ENCODE measurements around the gene NR1I2. TPM values are rescaled to one million over a fixed set of nuclear protein-coding genes. Genes with fewer than 3 reads are reported as not detected.

Gene NR1I2
- under 0.01 TPM in 1 of 2 replicates, not detected in the other for total RNA-seq
- 0.03 TPM in 1 of 2 replicates, not detected in the other for polyA plus RNA-seq
- not detected in 2 replicates for polyA plus RNA-seq (2012)
- not detected in 2 replicates for polyA minus RNA-seq (ENCODE audit: low replicate concordance)

GRCh38 chr3:119781330-119782198 lies at the start of gene NR1I2:
Gene NR1I2 (plus strand): TSS chr3:119782101.
- no peaks in the 10 kb centered on the region for H3K27me3 ChIP-seq (ENCODE audit: control insufficient read depth, insufficient read depth, low read length)
- H3K27ac ChIP-seq (ENCODE audit: insufficient read depth, low read length) = no peak within 1 kb of the TSS
- H3K4me3 ChIP-seq (replicated peaks in 1 of 4; ENCODE audit: control extremely low read depth in 1 of 4, insufficient read depth in 1 of 4, low read depth in 3 of 4, low read length in 4 of 4) = no peak within 1 kb of the TSS
- H3K79me2 ChIP-seq (ENCODE audit: control insufficient read depth, insufficient read depth, low read length) = no peaks in the 10 kb centered on the region
- no peaks in the 10 kb centered on the region for H3K9me3 ChIP-seq (ENCODE audit: control insufficient read depth, insufficient read depth, low read depth, low read length)
- TF ChIP-seq EZH2 (IDR thresholded peaks at IDR 0.05; ENCODE audit: low read length, missing control alignments) (no peak), CTCF (conservative IDR thresholded peaks at IDR 0.05 in 1 of 2, IDR thresholded peaks at IDR 0.05 in 1 of 2; ENCODE audit: low read depth in 1 of 2, low read length in 2 of 2) (no peak)
- H3K4me2 ChIP-seq (ENCODE audit: extremely low read depth, insufficient read depth, low read length) = no peak within 1 kb of the TSS
- no peak for DNase-seq (ENCODE audit: low read depth in 2 of 2)
- no peak within 1 kb of the TSS for H2AFZ ChIP-seq (ENCODE audit: low read length)
- H3K9ac ChIP-seq (ENCODE audit: insufficient read depth, low read length) = no peak within 1 kb of the TSS
- no peaks in the 10 kb centered on the region for H3K4me1 ChIP-seq (ENCODE audit: control insufficient read depth, extremely low read depth, insufficient read depth, low read length)
- no peaks in the 10 kb centered on the region for H4K20me1 ChIP-seq (ENCODE audit: control insufficient read depth, extremely low read depth, insufficient read depth, low read length)
- H3K36me3 ChIP-seq (ENCODE audit: control insufficient read depth, insufficient read depth, low read length) = no peaks in the 10 kb centered on the region

- no peak for DNase-seq (ENCODE audit: low read depth in 2 of 2)
- Histone ChIP-seq H3K4me1 (ENCODE audit: control insufficient read depth, extremely low read depth, insufficient read depth, low read length) (no peaks in the 10 kb centered on the region), H3K9ac (ENCODE audit: insufficient read depth, low read length) (no peak overlapping the region), H3K4me3 (replicated peaks in 1 of 4; ENCODE audit: control extremely low read depth in 1 of 4, insufficient read depth in 1 of 4, low read depth in 3 of 4, low read length in 4 of 4) (no peak overlapping the region), H3K27me3 (ENCODE audit: control insufficient read depth, insufficient read depth, low read length) (no peaks in the 10 kb centered on the region), H2AFZ (ENCODE audit: low read length) (no peak overlapping the region), H3K4me2 (ENCODE audit: extremely low read depth, insufficient read depth, low read length) (no peak overlapping the region), H3K27ac (ENCODE audit: insufficient read depth, low read length) (no peak overlapping the region), H3K79me2 (ENCODE audit: control insufficient read depth, insufficient read depth, low read length) (no peaks in the 10 kb centered on the region), H3K36me3 (ENCODE audit: control insufficient read depth, insufficient read depth, low read length) (no peaks in the 10 kb centered on the region), H4K20me1 (ENCODE audit: control insufficient read depth, extremely low read depth, insufficient read depth, low read length) (no peaks in the 10 kb centered on the region), H3K9me3 (ENCODE audit: control insufficient read depth, insufficient read depth, low read depth, low read length) (no peaks in the 10 kb centered on the region)
- TF ChIP-seq EZH2 (IDR thresholded peaks at IDR 0.05; ENCODE audit: low read length, missing control alignments) (no peak), CTCF (conservative IDR thresholded peaks at IDR 0.05 in 1 of 2, IDR thresholded peaks at IDR 0.05 in 1 of 2; ENCODE audit: low read depth in 1 of 2, low read length in 2 of 2) (no peak)
These were observed 48.1 kb upstream of the NR1I2 start for GRCh38 chr3:119733812-119734211.

GRCh38 chr3:119738741-119739140 lies 43.2 kb upstream of the NR1I2 start:
- Histone ChIP-seq H3K27me3 (ENCODE audit: control insufficient read depth, insufficient read depth, low read length) (no peaks in the 10 kb centered on the region), H3K27ac (ENCODE audit: insufficient read depth, low read length) (no peak overlapping the region), H3K36me3 (ENCODE audit: control insufficient read depth, insufficient read depth, low read length) (no peaks in the 10 kb centered on the region), H2AFZ (ENCODE audit: low read length) (no peak overlapping the region), H3K9me3 (ENCODE audit: control insufficient read depth, insufficient read depth, low read depth, low read length) (no peaks in the 10 kb centered on the region), H3K4me3 (replicated peaks in 1 of 4; ENCODE audit: control extremely low read depth in 1 of 4, insufficient read depth in 1 of 4, low read depth in 3 of 4, low read length in 4 of 4) (no peak overlapping the region), H3K4me1 (ENCODE audit: control insufficient read depth, extremely low read depth, insufficient read depth, low read length) (no peaks in the 10 kb centered on the region), H3K9ac (ENCODE audit: insufficient read depth, low read length) (no peak overlapping the region), H4K20me1 (ENCODE audit: control insufficient read depth, extremely low read depth, insufficient read depth, low read length) (no peaks in the 10 kb centered on the region), H3K79me2 (ENCODE audit: control insufficient read depth, insufficient read depth, low read length) (no peaks in the 10 kb centered on the region), H3K4me2 (ENCODE audit: extremely low read depth, insufficient read depth, low read length) (no peak overlapping the region)
- TF ChIP-seq CTCF (conservative IDR thresholded peaks at IDR 0.05 in 1 of 2, IDR thresholded peaks at IDR 0.05 in 1 of 2; ENCODE audit: low read depth in 1 of 2, low read length in 2 of 2) (no peak), EZH2 (IDR thresholded peaks at IDR 0.05; ENCODE audit: low read length, missing control alignments) (no peak)
- no peak for DNase-seq (ENCODE audit: low read depth in 2 of 2)

All from fibroblast of lung (primary cell).